Measurements from ENCODE around the gene CAST.

CAST gene

GRCh38 chr5:96768708-96769251, 106.6 kb downstream of the CAST start:
- DNase-seq (ENCODE audit: low read depth, low spot score): peak; percentile 2
- Histone ChIP-seq H3K36me3 (ENCODE audit: insufficient read depth, insufficient read length, low read length) (peaks cover 56% of the 10 kb centered on the region), H3K4me3 (ENCODE audit: insufficient read length, low read depth) (no peak overlapping the region), H3K4me1 (ENCODE audit: insufficient read depth, insufficient read length) (no peaks in the 10 kb centered on the region), H3K9me3 (ENCODE audit: insufficient read depth, low read length) (no peaks in the 10 kb centered on the region), H3K27me3 (ENCODE audit: insufficient read depth, insufficient read length) (no peaks in the 10 kb centered on the region), H3K9ac (ENCODE audit: insufficient read length, low read depth) (no peak overlapping the region)
- TF ChIP-seq YY1 (IDR thresholded peaks at IDR 0.05; ENCODE audit: insufficient read depth, insufficient read length) (no peak), SUZ12 (IDR thresholded peaks at IDR 0.05; ENCODE audit: extremely low read depth, insufficient read depth, insufficient read length) (no peak), ZNF274 (IDR thresholded peaks at IDR 0.05; ENCODE audit: low read depth, low read length) (no peak)

- no peak for DNase-seq (ENCODE audit: low read depth, low spot score)
- H3K9me3 ChIP-seq (ENCODE audit: insufficient read depth, low read length): no peaks in the 10 kb centered on the region
- H3K9ac ChIP-seq (ENCODE audit: insufficient read length, low read depth): no peak overlapping the region
- H3K27me3 ChIP-seq (ENCODE audit: insufficient read depth, insufficient read length): no peaks in the 10 kb centered on the region
- TF ChIP-seq SUZ12 (IDR thresholded peaks at IDR 0.05; ENCODE audit: extremely low read depth, insufficient read depth, insufficient read length) (no peak), ZNF274 (IDR thresholded peaks at IDR 0.05; ENCODE audit: low read depth, low read length) (no peak), YY1 (IDR thresholded peaks at IDR 0.05; ENCODE audit: insufficient read depth, insufficient read length) (no peak)
- peaks cover 54% of the 10 kb centered on the region for H3K36me3 ChIP-seq (ENCODE audit: insufficient read depth, insufficient read length, low read length)
- H3K4me1 ChIP-seq (ENCODE audit: insufficient read depth, insufficient read length): no peaks in the 10 kb centered on the region
- no peak overlapping the region for H3K4me3 ChIP-seq (ENCODE audit: insufficient read length, low read depth)
Observed at GRCh38 chr5:96771395-96771794, 109.2 kb downstream of the CAST start.

GRCh38 chr5:96772111-96772510, 109.9 kb downstream of the CAST start:
- DNase-seq (ENCODE audit: low read depth, low spot score): no peak
- Histone ChIP-seq H3K27me3 (ENCODE audit: insufficient read depth, insufficient read length) (no peaks in the 10 kb centered on the region), H3K36me3 (ENCODE audit: insufficient read depth, insufficient read length, low read length) (peaks cover 51% of the 10 kb centered on the region), H3K9me3 (ENCODE audit: insufficient read depth, low read length) (no peaks in the 10 kb centered on the region), H3K9ac (ENCODE audit: insufficient read length, low read depth) (no peak overlapping the region), H3K4me1 (ENCODE audit: insufficient read depth, insufficient read length) (no peaks in the 10 kb centered on the region), H3K4me3 (ENCODE audit: insufficient read length, low read depth) (no peak overlapping the region)
- no peak for TF ChIP-seq YY1 (IDR thresholded peaks at IDR 0.05; ENCODE audit: insufficient read depth, insufficient read length)
- TF ChIP-seq ZNF274 (IDR thresholded peaks at IDR 0.05; ENCODE audit: low read depth, low read length): no peak
- TF ChIP-seq SUZ12 (IDR thresholded peaks at IDR 0.05; ENCODE audit: extremely low read depth, insufficient read depth, insufficient read length): no peak

GRCh38 chr5:96772542-96772941, 110.4 kb downstream of the CAST start:
- H3K36me3 ChIP-seq (ENCODE audit: insufficient read depth, insufficient read length, low read length): peaks cover 51% of the 10 kb centered on the region
- TF ChIP-seq YY1 (IDR thresholded peaks at IDR 0.05; ENCODE audit: insufficient read depth, insufficient read length) (no peak), SUZ12 (IDR thresholded peaks at IDR 0.05; ENCODE audit: extremely low read depth, insufficient read depth, insufficient read length) (no peak), ZNF274 (IDR thresholded peaks at IDR 0.05; ENCODE audit: low read depth, low read length) (no peak)
- H3K9me3 ChIP-seq (ENCODE audit: insufficient read depth, low read length): no peaks in the 10 kb centered on the region
- no peak overlapping the region for H3K4me3 ChIP-seq (ENCODE audit: insufficient read length, low read depth)
- no peaks in the 10 kb centered on the region for H3K4me1 ChIP-seq (ENCODE audit: insufficient read depth, insufficient read length)
- DNase-seq (ENCODE audit: low read depth, low spot score): no peak
- H3K9ac ChIP-seq (ENCODE audit: insufficient read length, low read depth): no peak overlapping the region
- H3K27me3 ChIP-seq (ENCODE audit: insufficient read depth, insufficient read length): no peaks in the 10 kb centered on the region

- H3K36me3 ChIP-seq (ENCODE audit: insufficient read depth, insufficient read length, low read length): peaks cover 50% of the 10 kb centered on the region
- no peak overlapping the region for H3K9ac ChIP-seq (ENCODE audit: insufficient read length, low read depth)
- TF ChIP-seq YY1 (IDR thresholded peaks at IDR 0.05; ENCODE audit: insufficient read depth, insufficient read length): no peak
- TF ChIP-seq SUZ12 (IDR thresholded peaks at IDR 0.05; ENCODE audit: extremely low read depth, insufficient read depth, insufficient read length): no peak
- no peak for TF ChIP-seq ZNF274 (IDR thresholded peaks at IDR 0.05; ENCODE audit: low read depth, low read length)
Observed at GRCh38 chr5:96775050-96775449, 112.9 kb downstream of the CAST start.

GRCh38 chr5:96775689-96776088, 113.5 kb downstream of the CAST start:
- Histone ChIP-seq H3K9me3 (ENCODE audit: insufficient read depth, low read length) (no peaks in the 10 kb centered on the region), H3K36me3 (ENCODE audit: insufficient read depth, insufficient read length, low read length) (peaks cover 48% of the 10 kb centered on the region), H3K4me3 (ENCODE audit: insufficient read length, low read depth) (no peak overlapping the region), H3K9ac (ENCODE audit: insufficient read length, low read depth) (no peak overlapping the region), H3K27me3 (ENCODE audit: insufficient read depth, insufficient read length) (no peaks in the 10 kb centered on the region), H3K4me1 (ENCODE audit: insufficient read depth, insufficient read length) (no peaks in the 10 kb centered on the region)
- no peak for DNase-seq (ENCODE audit: low read depth, low spot score)
- TF ChIP-seq YY1 (IDR thresholded peaks at IDR 0.05; ENCODE audit: insufficient read depth, insufficient read length): no peak
- no peak for TF ChIP-seq ZNF274 (IDR thresholded peaks at IDR 0.05; ENCODE audit: low read depth, low read length)
- no peak for TF ChIP-seq SUZ12 (IDR thresholded peaks at IDR 0.05; ENCODE audit: extremely low read depth, insufficient read depth, insufficient read length)

More at GRCh38 chr5:96775050-96775449, 112.9 kb downstream of the CAST start:
- no peak for DNase-seq (ENCODE audit: low read depth, low spot score)
- H3K9me3 ChIP-seq (ENCODE audit: insufficient read depth, low read length): no peaks in the 10 kb centered on the region
- H3K4me3 ChIP-seq (ENCODE audit: insufficient read length, low read depth): no peak overlapping the region
- H3K4me1 ChIP-seq (ENCODE audit: insufficient read depth, insufficient read length): no peaks in the 10 kb centered on the region
- H3K27me3 ChIP-seq (ENCODE audit: insufficient read depth, insufficient read length): no peaks in the 10 kb centered on the region

GRCh38 chr5:96776621-96777020, 114.4 kb downstream of the CAST start:
- DNase-seq (ENCODE audit: low read depth, low spot score): no peak
- Histone ChIP-seq H3K36me3 (ENCODE audit: insufficient read depth, insufficient read length, low read length) (peaks cover 48% of the 10 kb centered on the region), H3K9me3 (ENCODE audit: insufficient read depth, low read length) (no peaks in the 10 kb centered on the region), H3K9ac (ENCODE audit: insufficient read length, low read depth) (no peak overlapping the region), H3K27me3 (ENCODE audit: insufficient read depth, insufficient read length) (no peaks in the 10 kb centered on the region), H3K4me3 (ENCODE audit: insufficient read length, low read depth) (no peak overlapping the region), H3K4me1 (ENCODE audit: insufficient read depth, insufficient read length) (no peaks in the 10 kb centered on the region)
- TF ChIP-seq YY1 (IDR thresholded peaks at IDR 0.05; ENCODE audit: insufficient read depth, insufficient read length) (no peak), SUZ12 (IDR thresholded peaks at IDR 0.05; ENCODE audit: extremely low read depth, insufficient read depth, insufficient read length) (no peak), ZNF274 (IDR thresholded peaks at IDR 0.05; ENCODE audit: low read depth, low read length) (no peak)

Measured in NT2/D1 (cell line).